GM10266 (cell line): ENCODE data around the gene PDGFB.
"Not testable (repeated sequence)": the region's sequence is repeated elsewhere in the genome, so short reads cannot be mapped to it uniquely, and the experiment has no call there.

Source experiments
- DNase-seq: peaks from one replicate; pipeline ENCODE4 v3.0.0; 2012; ENCODE audit errors: extremely low spot score
- CTCF ChIP-seq: IDR thresholded peaks from 2 replicates; pipeline ENCODE4 v1.5.1; 2012; ENCODE audit warnings: mild to moderate bottlenecking, low read depth; ENCODE audit not compliant: control insufficient read depth, insufficient read depth; ENCODE audit errors: missing control alignments

Gene PDGFB

GRCh38 chr22:39220890-39221850, 23.6 kb downstream of the PDGFB start:
- no peak for TF ChIP-seq CTCF
- no peak for DNase-seq

GRCh38 chr22:39220450-39220849, 24.3 kb downstream of the PDGFB start:
- DNase-seq: no peak
- TF ChIP-seq CTCF: no peak

- no peak for DNase-seq
- no peak for TF ChIP-seq CTCF
These were observed 25.4 kb downstream of the PDGFB start for GRCh38 chr22:39219071-39220039.

- DNase-seq: not testable (repeated sequence)
These were observed 26.4 kb downstream of the PDGFB start for GRCh38 chr22:39218432-39218831.

GRCh38 chr22:39216143-39216490, 28.7 kb downstream of the PDGFB start:
- TF ChIP-seq CTCF: no peak
- no peak for DNase-seq

GRCh38 chr22:39215426-39216142, 29.2 kb downstream of the PDGFB start:
- DNase-seq: peak; percentile 55
- TF ChIP-seq CTCF: peak; percentile 43

GRCh38 chr22:39215070-39215396, 29.7 kb downstream of the PDGFB start:
- no peak for TF ChIP-seq CTCF
- DNase-seq: no peak
